Germinal center (tissue), 1 donor: ENCODE results near the gene ZNF550.

Experiments
- DNase-seq: peaks from one replicate; pipeline ENCODE4 v3.0.0; 2012; ENCODE audit warnings: mixed read lengths, low spot score

Gene ZNF550

GRCh38 chr19:57559404-57560025, at the start of gene ZNF550:
Gene ZNF550, minus strand, starts transcription at chr19:57559863. Its CDS starts 181 bp downstream, at chr19:57559682.
- DNase-seq: peak; percentile 90

GRCh38 chr19:57606931-57607330, 47.3 kb upstream of the ZNF550 start:
- DNase-seq: no peak

GRCh38 chr19:57599761-57600383, 40.2 kb upstream of the ZNF550 start, which contains the start of gene ZNF530:
Gene ZNF530, plus strand, starts transcription at chr19:57599885. Its CDS starts 4,461 bp downstream, at chr19:57604346.
- DNase-seq: peak; percentile 87

GRCh38 chr19:57599377-57599760, 39.7 kb upstream of the ZNF550 start:
- no peak for DNase-seq

GRCh38 chr19:57587529-57587928, 27.9 kb upstream of the ZNF550 start:
- no peak for DNase-seq

- DNase-seq: peak; percentile 98
Measured at GRCh38 chr19:57583521-57584416, 24.1 kb upstream of the ZNF550 start, which contains the start of gene ZIK1. Gene ZIK1, plus strand, starts transcription at chr19:57584145. Its CDS starts 212 bp downstream, at chr19:57584357.

GRCh38 chr19:57583104-57583520, 23.4 kb upstream of the ZNF550 start:
- no peak for DNase-seq

- peak; percentile 99 for DNase-seq
Measured at GRCh38 chr19:57578487-57579205, 19.0 kb upstream of the ZNF550 start, which contains the start of gene ZNF416. Gene ZNF416, minus strand, starts transcription at chr19:57578911. Its CDS starts 207 bp downstream, at chr19:57578704.

GRCh38 chr19:57576661-57577060, 17.0 kb upstream of the ZNF550 start:
- no peak for DNase-seq

GRCh38 chr19:57572415-57572947, 12.8 kb upstream of the ZNF550 start:
- DNase-seq: no peak

GRCh38 chr19:57570707-57571106, 11.0 kb upstream of the ZNF550 start:
- DNase-seq: no peak

GRCh38 chr19:57566396-57567265, 7.0 kb upstream of the ZNF550 start:
- no peak for DNase-seq

- DNase-seq: no peak
Measured at GRCh38 chr19:57563547-57563946, 3.9 kb upstream of the ZNF550 start.

- no peak for DNase-seq
Measured at GRCh38 chr19:57560049-57560491, 407 bp upstream of the ZNF550 start.

- peak; percentile 44 for DNase-seq
Measured at GRCh38 chr19:57559008-57559403, 657 bp downstream of the ZNF550 start.

GRCh38 chr19:57558525-57558924, 1.1 kb downstream of the ZNF550 start:
- DNase-seq: no peak

- DNase-seq: no peak
Measured at GRCh38 chr19:57557659-57558058, 2.0 kb downstream of the ZNF550 start.

- DNase-seq: no peak
Measured at GRCh38 chr19:57552432-57552831, 7.2 kb downstream of the ZNF550 start.

GRCh38 chr19:57546513-57546912, 13.2 kb downstream of the ZNF550 start:
- no peak for DNase-seq

GRCh38 chr19:57537953-57538547, 21.6 kb downstream of the ZNF550 start:
- no peak for DNase-seq
